ENCODE results near the gene WDR31. TPM values are rescaled to one million over a fixed set of nuclear protein-coding genes. Genes with fewer than 3 reads are reported as not detected.

The WDR31 gene
- polyA plus RNA-seq, 3 donors = 0.05 to 0.11 TPM; not detected in 1

DNA sequence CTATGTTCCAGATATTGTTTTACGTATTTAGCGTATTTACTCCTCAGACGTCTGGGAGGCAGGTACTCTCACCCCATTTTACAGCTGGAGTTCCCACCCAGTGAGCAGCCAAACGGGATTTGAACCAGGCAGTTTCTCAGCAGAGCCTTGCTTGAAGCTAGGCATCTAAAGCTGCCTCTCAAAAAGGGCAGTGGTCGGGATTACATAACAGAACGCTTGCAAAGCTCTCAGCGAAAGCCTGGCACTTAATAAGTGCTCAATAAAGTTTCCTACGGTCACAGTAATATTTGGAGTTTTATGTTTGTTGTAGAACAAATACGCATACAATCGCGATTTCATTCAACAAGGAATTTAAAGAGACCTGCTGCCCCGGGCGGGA is 9.0 kb upstream of the WDR31 start:
- Histone ChIP-seq H3K4me3 (replicated peaks in 1 of 3; ENCODE audit: low read depth in 2 of 3, low read length in 3 of 3) (peak overlapping the region in 1 of 3 experiments; percentile 80), H3K36me3 (replicated peaks in 1 of 2; ENCODE audit: control insufficient read depth in 1 of 2, insufficient read depth in 2 of 2, low read length in 2 of 2) (no peaks in the 10 kb centered on the region), H2AFZ (ENCODE audit: insufficient read depth, low read depth, low read length, poor library complexity, severe bottlenecking) (peak overlapping the region; percentile 85), H3K4me1 (ENCODE audit: control insufficient read depth in 1 of 2, insufficient read depth in 2 of 2, low read length in 2 of 2) (peaks cover 19 to 21% of the 10 kb centered on the region in 2 donors), H3K9ac (ENCODE audit: insufficient read depth, low read length, poor library complexity, severe bottlenecking) (peak overlapping the region; percentile 53), H3K27me3 (ENCODE audit: control insufficient read depth in 2 of 2, insufficient read depth in 2 of 2, low read length in 2 of 2) (peaks cover 0 to 3% of the 10 kb centered on the region in 2 donors), H3K79me2 (ENCODE audit: insufficient read depth, low read length) (no peaks in the 10 kb centered on the region), H3K9me3 (replicated peaks in 1 of 2; ENCODE audit: control insufficient read depth in 1 of 2, insufficient read depth in 1 of 2, low read length in 2 of 2) (no peaks in the 10 kb centered on the region), H3K4me2 (replicated peaks; ENCODE audit: extremely low read depth, low read length, poor library complexity, severe bottlenecking) (peak overlapping the region; percentile 93), H4K20me1 (ENCODE audit: insufficient read depth, low read length) (no peaks in the 10 kb centered on the region), H3K27ac (ENCODE audit: low read depth in 1 of 2, low read length in 2 of 2) (no peak overlapping the region)
- TF ChIP-seq, protein P1, sequence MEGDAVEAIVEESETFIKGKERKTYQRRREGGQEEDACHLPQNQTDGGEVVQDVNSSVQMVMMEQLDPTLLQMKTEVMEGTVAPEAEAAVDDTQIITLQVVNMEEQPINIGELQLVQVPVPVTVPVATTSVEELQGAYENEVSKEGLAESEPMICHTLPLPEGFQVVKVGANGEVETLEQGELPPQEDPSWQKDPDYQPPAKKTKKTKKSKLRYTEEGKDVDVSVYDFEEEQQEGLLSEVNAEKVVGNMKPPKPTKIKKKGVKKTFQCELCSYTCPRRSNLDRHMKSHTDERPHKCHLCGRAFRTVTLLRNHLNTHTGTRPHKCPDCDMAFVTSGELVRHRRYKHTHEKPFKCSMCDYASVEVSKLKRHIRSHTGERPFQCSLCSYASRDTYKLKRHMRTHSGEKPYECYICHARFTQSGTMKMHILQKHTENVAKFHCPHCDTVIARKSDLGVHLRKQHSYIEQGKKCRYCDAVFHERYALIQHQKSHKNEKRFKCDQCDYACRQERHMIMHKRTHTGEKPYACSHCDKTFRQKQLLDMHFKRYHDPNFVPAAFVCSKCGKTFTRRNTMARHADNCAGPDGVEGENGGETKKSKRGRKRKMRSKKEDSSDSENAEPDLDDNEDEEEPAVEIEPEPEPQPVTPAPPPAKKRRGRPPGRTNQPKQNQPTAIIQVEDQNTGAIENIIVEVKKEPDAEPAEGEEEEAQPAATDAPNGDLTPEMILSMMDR (IDR thresholded peaks at IDR 0.05) = no peak
- Mint-ChIP-seq H3K27ac (no peak overlapping the region), H3K4me1 (peaks cover 30% of the 10 kb centered on the region), H3K27me3 (ENCODE audit: low read depth in 3 of 3) (peaks cover 8 to 14% (median 12%) of the 10 kb centered on the region in 3 donors), H3K36me3 (no peaks in the 10 kb centered on the region), H3K4me3 (peak overlapping the region; percentile 72 to 86), H3K9me3 (no peaks in the 10 kb centered on the region)
- intact Hi-C loops (cut with micrococcal nuclease) = loop anchor here in 1 of 2 donors (10.0 kb wide), 1 partner anchor 56 kb away; the partner anchor contains the start of gene ALAD
- no peak for DNase-seq
- 30% methylated on average over 9 of the region's 13 CpGs for WGBS (ENCODE audit: insufficient coverage)

- Mint-ChIP-seq H3K4me1 (peaks cover 35% of the 10 kb centered on the region), H3K27ac (no peak overlapping the region), H3K27me3 (ENCODE audit: low read depth in 3 of 3) (peaks cover 8 to 14% (median 12%) of the 10 kb centered on the region in 3 donors), H3K36me3 (no peaks in the 10 kb centered on the region), H3K4me3 (no peak overlapping the region), H3K9me3 (no peaks in the 10 kb centered on the region)
- Histone ChIP-seq H2AFZ (ENCODE audit: insufficient read depth, low read depth, low read length, poor library complexity, severe bottlenecking) (no peak overlapping the region), H3K4me3 (replicated peaks in 1 of 3; ENCODE audit: low read depth in 2 of 3, low read length in 3 of 3) (no peak overlapping the region), H3K9me3 (replicated peaks in 1 of 2; ENCODE audit: control insufficient read depth in 1 of 2, insufficient read depth in 1 of 2, low read length in 2 of 2) (no peaks in the 10 kb centered on the region), H3K27me3 (ENCODE audit: control insufficient read depth in 2 of 2, insufficient read depth in 2 of 2, low read length in 2 of 2) (peaks cover 0 to 3% of the 10 kb centered on the region in 2 donors), H3K36me3 (replicated peaks in 1 of 2; ENCODE audit: control insufficient read depth in 1 of 2, insufficient read depth in 2 of 2, low read length in 2 of 2) (no peaks in the 10 kb centered on the region), H3K9ac (ENCODE audit: insufficient read depth, low read length, poor library complexity, severe bottlenecking) (no peak overlapping the region), H3K4me2 (replicated peaks; ENCODE audit: extremely low read depth, low read length, poor library complexity, severe bottlenecking) (no peak overlapping the region), H4K20me1 (ENCODE audit: insufficient read depth, low read length) (no peaks in the 10 kb centered on the region), H3K4me1 (ENCODE audit: control insufficient read depth in 1 of 2, insufficient read depth in 2 of 2, low read length in 2 of 2) (peaks cover 19 to 21% of the 10 kb centered on the region in 2 donors), H3K27ac (ENCODE audit: low read depth in 1 of 2, low read length in 2 of 2) (no peak overlapping the region), H3K79me2 (ENCODE audit: insufficient read depth, low read length) (no peaks in the 10 kb centered on the region)
- TF ChIP-seq, protein P1 (IDR thresholded peaks at IDR 0.05) = no peak
- no CpG with 5 or more reads among the region's 3 CpGs for WGBS (ENCODE audit: insufficient coverage)
- no peak for DNase-seq
- intact Hi-C loops (cut with micrococcal nuclease) = loop anchor here in 1 of 2 donors (10.0 kb wide), 1 partner anchor 56 kb away; the partner anchor contains the start of gene ALAD
Measured at GRCh38 chr9:113348437-113348836, 8.4 kb upstream of the WDR31 start.

Measured in CD14-positive monocyte (primary cell).